Measurements from ENCODE around the gene IQGAP2. TPM values are rescaled to one million over a fixed set of nuclear protein-coding genes. Genes with fewer than 3 reads are reported as not detected.
"Not testable (repeated sequence)": the region's sequence is repeated elsewhere in the genome, so short reads cannot be mapped to it uniquely, and the experiment has no call there.

The IQGAP2 gene
- 72.0 and 72.7 TPM in 2 replicates for total RNA-seq

GRCh38 chr5:76402886-76403765, at the start of gene IQGAP2:
IQGAP2 (plus strand) TSS chr5:76403285; CDS start chr5:76403546, 261 bp downstream.
- intact Hi-C loops (cut with micrococcal nuclease), result loop anchor here (1.0 to 10.0 kb wide), 13 partner anchors 72 to 1350 kb away; partner anchors contain the start of genes AGGF1, F2R, GCNT4 and HMGCR

- intact Hi-C loops (cut with micrococcal nuclease), result no loop called here
These were observed 46.2 kb upstream of the IQGAP2 start for GRCh38 chr5:76356887-76357286.

- intact Hi-C loops (cut with micrococcal nuclease), result no loop called here
These were observed 39.5 kb upstream of the IQGAP2 start for GRCh38 chr5:76363352-76364225.

GRCh38 chr5:76364226-76364589, 38.9 kb upstream of the IQGAP2 start:
- intact Hi-C loops (cut with micrococcal nuclease), result no loop called here

- intact Hi-C loops (cut with micrococcal nuclease), result no loop called here
These were observed 37.5 kb upstream of the IQGAP2 start for GRCh38 chr5:76365561-76365960.

- intact Hi-C loops (cut with micrococcal nuclease), result no loop called here
These were observed 36.5 kb upstream of the IQGAP2 start for GRCh38 chr5:76366596-76366995.

- intact Hi-C loops (cut with micrococcal nuclease), result no loop called here
These were observed 35.3 kb upstream of the IQGAP2 start for GRCh38 chr5:76367623-76368371.

- intact Hi-C loops (cut with micrococcal nuclease), result no loop called here
These were observed 34.1 kb upstream of the IQGAP2 start for GRCh38 chr5:76368941-76369340.

- intact Hi-C loops (cut with micrococcal nuclease), result not testable (repeated sequence)
These were observed 33.4 kb upstream of the IQGAP2 start for GRCh38 chr5:76369668-76370067.

- intact Hi-C loops (cut with micrococcal nuclease), result no loop called here
These were observed 31.1 kb upstream of the IQGAP2 start for GRCh38 chr5:76371960-76372322.

- intact Hi-C loops (cut with micrococcal nuclease), result no loop called here
These were observed 30.6 kb upstream of the IQGAP2 start for GRCh38 chr5:76372323-76373054.

GRCh38 chr5:76376148-76376865, 26.8 kb upstream of the IQGAP2 start:
- intact Hi-C loops (cut with micrococcal nuclease), result no loop called here

- intact Hi-C loops (cut with micrococcal nuclease), result no loop called here
These were observed 26.2 kb upstream of the IQGAP2 start for GRCh38 chr5:76376866-76377230.

GRCh38 chr5:76378355-76378754, 24.7 kb upstream of the IQGAP2 start:
- intact Hi-C loops (cut with micrococcal nuclease), result no loop called here

GRCh38 chr5:76379316-76379715, 23.8 kb upstream of the IQGAP2 start:
- intact Hi-C loops (cut with micrococcal nuclease), result no loop called here

GRCh38 chr5:76379855-76380254, 23.2 kb upstream of the IQGAP2 start:
- intact Hi-C loops (cut with micrococcal nuclease), result no loop called here

GRCh38 chr5:76380346-76381066, 22.6 kb upstream of the IQGAP2 start:
- intact Hi-C loops (cut with micrococcal nuclease), result no loop called here

GRCh38 chr5:76383126-76383832, 19.8 kb upstream of the IQGAP2 start:
- intact Hi-C loops (cut with micrococcal nuclease), result no loop called here

GRCh38 chr5:76384189-76384588, 18.9 kb upstream of the IQGAP2 start:
- intact Hi-C loops (cut with micrococcal nuclease), result no loop called here
